Stimulated activated naive CD8-positive, alpha-beta T cell treated with anti-CD3 and anti-CD28 coated beads, Interleukin-15, Interleukin-2, amounts not matched to agents 100 U/mL and 50 U/mL, for 24 hours (primary cell): ENCODE data around the gene UBE2D2.

Experiments used
- ATAC-seq: fragments of 150-1000 bp; cut with Tn5 transposase; one replicate; pipeline ENCODE4 v1.10.0; 2021
- DNase-seq: peaks from one replicate; pipeline ENCODE4 v3.0.0; 2021

UBE2D2 gene

DNA sequence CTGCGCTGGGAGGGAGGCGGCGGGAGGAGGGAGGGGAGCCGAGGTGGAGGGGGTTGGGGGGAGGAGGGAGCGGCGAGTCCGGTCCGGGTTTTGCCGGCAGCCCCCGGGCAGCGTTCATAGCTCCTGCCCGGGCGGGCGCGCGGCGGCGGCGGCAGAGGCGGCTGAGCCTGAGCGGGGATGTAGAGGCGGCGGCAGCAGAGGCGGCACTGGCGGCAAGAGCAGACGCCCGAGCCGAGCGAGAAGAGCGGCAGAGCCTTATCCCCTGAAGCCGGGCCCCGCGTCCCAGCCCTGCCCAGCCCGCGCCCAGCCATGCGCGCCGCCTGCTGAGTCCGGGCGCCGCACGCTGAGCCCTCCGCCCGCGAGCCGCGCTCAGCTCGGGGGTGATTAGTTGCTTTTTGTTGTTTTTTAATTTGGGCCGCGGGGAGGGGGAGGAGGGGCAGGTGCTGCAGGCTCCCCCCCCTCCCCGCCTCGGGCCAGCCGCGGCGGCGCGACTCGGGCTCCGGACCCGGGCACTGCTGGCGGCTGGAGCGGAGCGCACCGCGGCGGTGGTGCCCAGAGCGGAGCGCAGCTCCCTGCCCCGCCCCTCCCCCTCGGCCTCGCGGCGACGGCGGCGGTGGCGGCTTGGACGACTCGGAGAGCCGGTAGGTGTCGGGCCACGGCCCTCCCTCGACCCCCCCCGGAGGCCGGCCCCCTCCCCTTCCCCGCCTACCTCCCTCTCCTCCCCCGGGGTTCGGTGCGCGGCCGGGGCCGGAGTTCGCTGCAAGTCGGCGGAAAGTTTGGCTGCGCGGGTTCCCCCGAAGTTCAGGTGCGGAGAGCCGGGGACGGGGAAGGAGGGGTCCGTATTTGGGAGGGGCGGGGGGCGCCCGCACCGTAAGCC, 87.3 kb downstream of the UBE2D2 start, which contains the start of gene CXXC5:
Gene CXXC5, plus strand, starts transcription at position 145 of the 877 bp plus-strand sequence. CDS start 32,175 bp downstream, outside the sequence.
- DNase-seq (peak; percentile 73), ATAC-seq (peak; percentile 24)

DNA sequence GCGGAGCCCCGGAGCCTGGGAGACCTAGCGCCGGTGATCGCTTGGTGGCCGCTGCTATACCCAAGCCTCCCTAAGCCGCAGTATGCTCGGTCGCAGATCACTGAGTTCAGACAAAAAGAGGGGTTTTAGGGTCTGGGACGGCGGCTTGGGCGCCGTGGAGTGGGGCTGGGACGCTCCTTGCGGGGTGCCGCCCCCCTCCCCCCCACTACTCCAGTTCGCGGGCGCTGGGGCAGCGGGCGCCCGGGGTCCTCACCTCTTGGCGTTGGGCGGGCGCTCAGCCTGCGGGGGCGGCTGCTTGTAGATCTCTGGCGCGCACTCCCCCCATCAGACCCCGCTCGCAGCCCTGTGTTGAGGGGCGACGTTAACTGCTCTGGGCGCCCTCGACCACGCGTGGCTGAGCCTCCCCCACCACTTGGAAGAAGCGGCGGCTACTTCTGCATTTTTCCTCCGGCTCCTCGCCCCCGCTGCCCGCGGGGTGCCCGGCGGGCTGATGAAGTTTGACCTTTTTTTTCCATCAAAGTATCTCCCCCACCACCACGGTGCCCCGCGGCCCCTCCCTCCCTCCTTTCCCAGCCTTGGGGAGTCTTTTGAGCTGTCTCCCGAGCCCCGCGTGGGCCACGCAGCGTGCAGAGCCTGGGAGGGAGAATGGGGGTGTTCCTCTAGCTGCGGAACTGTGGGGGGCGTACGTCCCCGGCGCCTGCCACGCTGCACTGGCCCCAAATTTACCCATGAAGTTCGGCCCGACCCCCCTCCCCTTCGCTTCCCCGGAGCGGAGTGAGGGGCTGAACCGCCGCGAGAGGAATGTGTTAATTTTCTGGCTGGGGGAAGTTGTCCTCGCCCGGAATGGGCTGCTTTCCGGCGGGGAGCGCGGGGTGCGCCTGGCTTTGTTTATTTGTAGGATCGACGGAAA, 88.2 kb downstream of the UBE2D2 start:
- ATAC-seq: peak; percentile 2
- no peak for DNase-seq

DNA sequence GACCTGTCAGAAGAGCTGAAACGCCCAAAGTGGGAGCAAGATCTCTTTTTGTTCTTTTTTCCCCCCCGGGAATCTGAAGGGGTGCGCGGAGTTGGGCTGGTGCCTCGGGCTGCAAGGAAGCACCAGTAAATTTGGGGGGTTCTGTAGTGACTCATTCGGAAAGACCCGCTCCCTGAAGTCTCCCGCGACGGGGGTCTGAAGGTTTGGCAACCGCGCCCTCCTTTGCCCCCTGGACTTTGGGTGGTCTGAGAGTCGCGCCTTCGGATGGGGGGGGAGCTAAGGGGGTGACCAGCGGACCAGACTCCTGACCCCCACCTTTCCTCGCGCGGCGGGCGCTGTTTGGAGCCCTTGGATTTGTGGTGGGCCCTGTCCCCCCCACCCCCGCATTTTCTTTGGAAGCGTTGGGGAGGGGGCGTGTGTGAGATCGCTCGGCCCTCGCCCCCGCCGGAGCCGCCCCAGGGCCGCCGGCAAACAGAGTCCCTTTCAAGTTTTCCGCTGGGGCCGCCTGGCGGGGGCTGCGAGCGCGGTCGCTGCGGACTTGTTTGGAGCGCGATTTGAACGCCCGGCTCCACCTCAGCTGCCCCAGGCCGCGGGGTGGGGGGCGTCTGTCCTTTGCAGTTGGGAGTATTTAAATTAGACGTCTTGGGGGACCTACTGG, 89.0 kb downstream of the UBE2D2 start:
- peak; percentile 61 for DNase-seq
- ATAC-seq: no peak

DNA sequence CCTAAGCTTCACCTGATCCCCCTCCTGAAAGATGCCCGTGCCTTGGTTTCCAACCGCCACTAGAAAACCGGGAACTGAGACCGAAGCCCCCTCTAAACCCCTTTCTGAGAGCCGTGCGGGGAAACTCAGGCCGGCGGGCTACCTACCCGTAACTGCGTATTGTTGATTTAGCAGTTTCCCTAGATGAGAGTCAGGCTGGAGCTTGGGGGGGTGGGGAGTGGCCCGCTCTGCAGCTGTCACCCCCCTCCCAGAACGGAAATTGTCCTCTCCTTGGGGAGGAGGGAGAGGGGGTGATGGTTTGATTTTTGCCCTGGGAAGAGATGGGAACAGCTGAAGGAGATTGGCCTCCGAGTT, 89.5 kb downstream of the UBE2D2 start:
- no peak for DNase-seq
- ATAC-seq: no peak

DNA sequence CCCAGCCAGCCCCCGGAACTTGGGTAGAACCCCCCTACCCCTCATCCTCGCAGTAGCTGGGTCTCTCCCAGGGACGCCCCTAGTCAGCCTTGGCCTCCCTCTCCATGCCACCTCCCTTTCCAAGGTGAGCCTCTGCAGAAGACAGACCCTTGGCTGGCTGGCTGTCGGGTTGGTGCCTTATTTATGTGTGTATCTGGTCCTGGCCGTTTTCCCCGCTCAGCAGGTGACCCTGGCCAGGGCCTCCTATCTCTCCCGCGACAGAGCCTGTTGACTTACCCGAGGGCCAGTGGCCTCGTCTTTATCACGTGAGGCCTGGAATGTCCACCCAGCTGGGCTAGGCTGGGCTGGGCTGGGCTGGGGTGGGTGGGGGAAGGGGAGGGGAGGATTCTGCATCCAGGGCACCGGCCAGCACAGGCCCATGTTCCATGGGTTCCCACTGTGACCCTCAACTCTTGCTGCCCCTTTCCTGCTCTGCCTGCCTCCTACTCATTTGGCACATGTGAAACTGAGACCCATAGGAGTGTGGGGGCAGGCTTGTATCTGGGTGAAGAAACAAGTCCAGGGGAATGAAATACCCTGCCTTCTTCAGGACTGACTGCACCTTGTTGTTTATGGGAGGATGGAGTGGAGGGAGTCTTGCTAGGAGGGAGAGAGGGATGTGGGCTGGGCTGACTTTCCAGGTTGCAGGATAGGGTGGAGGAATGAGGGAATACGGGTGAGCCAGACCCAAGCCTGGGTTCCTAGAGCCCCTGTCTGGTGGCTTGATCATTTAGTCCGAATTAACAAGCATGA, 90.1 kb downstream of the UBE2D2 start:
- DNase-seq (no peak), ATAC-seq (no peak)

DNA sequence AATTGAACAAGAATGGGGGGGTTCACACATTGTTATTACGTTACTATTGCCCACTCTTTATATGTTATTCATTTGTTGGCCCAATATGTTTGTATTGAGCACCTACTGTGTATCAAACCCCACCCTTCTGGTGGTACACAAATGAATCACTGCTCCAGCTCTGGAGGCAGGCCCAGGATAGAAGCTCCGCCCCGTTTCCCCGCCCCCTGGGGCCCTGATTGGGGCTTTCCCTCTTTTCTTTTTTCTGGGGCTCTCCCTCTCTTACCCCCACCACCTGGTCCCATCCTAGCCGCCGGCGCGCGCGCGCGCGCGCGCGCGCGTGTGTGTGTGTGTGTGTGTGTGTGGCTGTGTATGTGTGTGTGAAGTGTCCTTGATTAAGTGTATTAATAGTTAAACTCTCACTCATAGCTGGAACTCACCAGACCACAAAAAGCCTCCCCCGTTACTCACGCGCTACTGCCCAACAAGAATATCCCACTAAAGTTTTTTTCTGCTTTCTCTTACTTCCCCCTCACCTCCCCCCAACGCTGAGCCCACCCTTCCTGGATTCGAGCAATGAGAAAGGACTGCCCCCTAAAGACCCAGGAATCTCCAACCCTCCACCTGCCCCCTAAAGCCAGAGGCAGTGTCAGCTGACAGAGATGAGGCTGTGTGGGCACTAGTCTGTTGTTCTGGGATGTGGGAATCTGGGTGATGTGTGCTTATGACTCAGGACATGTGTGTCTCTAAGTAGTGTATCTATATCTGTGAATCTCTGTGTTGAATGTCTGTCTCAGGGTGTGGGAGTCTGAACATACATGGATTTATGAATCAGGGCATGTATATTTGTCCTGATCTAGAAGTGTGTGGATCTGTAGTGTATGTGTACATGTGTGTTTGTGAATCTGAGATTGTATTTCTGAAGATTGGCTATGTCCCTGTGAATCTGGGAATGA, 91.0 kb downstream of the UBE2D2 start:
- DNase-seq (peak; percentile 82), ATAC-seq (peak; percentile 51)

DNA sequence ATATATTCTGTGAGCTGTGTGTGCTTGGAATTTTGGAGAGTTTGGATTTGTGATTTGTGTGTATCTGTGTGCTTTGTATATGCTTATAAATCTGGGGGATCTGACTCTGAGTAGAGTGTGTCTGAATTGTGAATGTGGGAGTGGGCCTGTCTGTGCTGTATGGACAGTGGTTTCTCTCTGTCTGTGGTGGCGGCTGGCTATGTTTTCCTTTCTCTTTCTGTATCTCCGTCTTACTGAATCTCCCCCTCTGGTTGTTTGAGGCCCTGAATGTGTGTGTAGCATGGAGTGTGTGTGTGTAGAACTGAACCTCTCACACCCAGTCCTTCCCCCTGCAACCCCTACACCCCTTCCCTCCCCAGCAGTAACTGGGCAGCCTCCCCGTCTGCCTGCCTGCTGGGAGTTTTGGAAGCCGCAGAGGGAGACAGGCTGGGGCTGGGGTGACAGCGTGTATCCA, 91.7 kb downstream of the UBE2D2 start:
- DNase-seq (no peak), ATAC-seq (peak; percentile 17)

DNA sequence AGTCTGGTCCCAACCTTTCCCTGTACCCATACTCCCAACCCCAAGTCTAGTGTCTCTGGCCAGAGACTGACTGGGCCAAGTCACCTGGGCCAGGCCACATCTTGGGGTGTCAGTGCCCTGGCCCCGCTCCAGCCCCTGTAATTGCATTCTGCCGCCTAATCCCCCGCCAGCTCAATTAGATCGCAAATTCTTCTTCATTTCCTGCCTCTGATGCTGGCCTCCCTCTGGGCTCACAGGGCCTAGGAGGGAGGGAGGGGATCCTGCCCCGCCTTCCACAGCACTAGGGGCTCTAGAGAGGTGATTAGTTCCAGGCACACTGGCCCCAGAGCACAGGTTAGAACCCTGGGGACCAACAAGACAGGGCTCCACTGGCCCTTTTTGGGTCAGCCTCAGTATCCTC, 92.5 kb downstream of the UBE2D2 start:
- no peak for ATAC-seq
- DNase-seq: no peak

DNA sequence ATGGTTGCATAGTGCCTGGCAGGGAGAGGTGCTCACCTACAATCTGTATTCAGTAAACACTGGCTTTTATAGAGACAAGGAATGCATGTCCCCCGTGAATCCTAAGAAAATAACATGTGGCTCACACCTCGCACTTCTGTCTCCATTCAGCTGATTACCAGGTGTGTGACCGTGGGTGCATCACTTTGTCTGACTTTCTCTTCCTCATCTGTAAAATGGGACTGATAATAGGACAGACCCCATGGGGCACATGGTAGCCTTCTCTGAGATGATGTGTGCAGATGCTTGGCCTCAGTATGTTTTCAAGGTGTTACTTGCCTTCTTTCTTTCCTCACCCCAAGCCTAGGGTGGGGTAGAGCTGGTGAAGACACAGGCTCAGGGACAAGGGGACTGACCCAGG, 93.3 kb downstream of the UBE2D2 start:
- ATAC-seq (no peak), DNase-seq (no peak)

DNA sequence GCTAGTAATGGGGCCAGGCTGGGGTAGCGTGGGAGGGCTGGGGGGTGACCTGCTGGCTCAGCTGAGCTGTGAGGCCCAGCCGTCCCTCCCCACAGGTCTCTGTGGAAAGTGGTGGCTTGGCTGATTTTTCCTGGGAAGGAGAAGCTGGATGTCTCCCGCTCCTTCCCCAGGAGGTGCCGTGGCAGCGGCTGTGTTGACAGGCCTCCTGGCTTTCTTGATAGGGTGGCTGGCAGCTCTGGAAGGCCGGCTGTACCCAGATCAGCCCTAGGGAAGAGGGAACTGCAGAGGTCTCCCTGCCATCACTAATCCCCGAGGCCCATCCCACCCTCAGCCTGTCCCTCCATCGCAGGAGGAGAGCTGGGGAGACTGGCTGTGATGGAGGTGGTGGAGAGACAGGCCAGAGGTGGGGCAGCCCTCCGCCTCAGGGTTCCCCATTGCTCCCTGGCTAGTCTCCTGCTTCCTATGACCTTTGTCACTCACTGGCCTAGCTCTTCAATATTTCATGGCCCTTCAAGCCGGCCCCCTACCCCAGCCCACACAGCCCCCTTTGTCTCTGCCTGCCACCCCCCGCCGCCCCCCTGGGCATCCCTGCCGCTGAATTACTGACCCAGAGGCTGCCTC, 93.8 kb downstream of the UBE2D2 start:
- ATAC-seq: no peak
- no peak for DNase-seq

DNA sequence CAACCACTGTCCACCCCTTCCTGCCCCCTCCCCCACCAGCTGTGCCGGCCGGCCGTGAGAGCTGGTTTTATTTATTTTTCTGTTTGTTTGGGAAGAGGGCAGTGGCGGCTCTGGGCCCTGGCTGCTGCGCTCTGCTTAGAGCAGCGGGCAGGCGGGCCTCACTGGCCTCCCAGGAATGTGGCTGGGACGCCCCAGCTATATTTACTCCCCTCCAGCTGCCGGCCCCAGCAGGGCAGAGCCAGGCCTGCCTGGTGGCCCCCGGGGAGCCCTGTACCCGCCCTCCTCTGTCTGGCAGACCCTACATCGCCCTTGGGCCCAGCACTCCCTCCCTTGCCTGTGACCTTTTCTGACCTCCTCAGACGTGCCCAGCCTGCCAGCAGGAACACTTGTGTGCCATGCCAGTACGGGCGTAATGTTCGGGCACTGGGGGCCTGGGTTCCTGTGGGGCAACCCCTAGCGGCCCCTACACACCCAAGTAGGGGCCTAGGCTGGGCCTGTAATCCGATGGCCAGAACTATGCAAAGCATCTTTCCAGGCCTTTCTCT, 94.7 kb downstream of the UBE2D2 start:
- DNase-seq (no peak), ATAC-seq (no peak)

DNA sequence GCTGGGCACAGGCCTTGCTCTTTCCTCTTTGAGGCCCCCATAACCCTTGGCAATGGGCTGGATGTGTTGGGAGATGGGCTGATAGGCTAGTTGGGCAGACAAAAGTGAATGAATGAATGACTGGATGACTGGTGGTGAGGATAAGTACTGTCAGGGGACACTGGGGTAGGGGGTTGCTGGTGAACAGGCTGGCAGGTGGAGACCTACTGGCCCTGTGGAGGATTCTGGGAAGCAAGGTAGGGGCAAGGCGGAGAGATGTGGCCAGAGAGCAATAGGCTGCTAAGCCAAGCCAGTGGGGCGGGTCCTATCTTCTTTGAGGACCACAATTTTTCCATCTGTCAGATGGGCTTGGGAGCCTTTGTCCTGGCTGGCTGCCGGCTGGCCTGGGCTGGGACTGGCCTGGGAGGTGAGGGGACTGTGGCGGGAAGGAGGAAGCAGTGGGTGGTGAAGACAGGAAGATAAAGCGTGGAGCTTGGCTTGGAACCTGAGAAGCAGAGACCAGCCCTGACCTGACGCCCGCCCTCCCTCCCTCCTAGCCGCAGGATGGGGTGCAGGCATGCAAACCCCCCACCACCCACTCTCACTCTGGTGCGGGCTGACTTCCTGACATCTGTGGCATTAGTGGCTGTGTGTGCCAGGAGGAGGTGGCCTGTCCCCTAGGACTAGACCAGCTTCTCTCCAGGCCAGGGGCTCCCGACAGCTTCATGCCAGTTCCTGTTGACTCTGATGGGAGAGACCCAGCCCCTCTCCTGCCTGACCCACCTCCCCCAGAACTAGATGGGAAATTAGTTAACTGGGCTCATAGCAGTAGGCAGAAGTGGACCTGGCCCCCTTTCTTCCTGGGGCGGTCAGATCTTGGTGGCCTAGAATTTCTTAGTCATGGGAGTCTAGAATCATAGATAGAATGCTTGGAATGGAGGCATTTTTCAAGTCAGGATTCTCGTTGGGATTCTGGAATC, 96.5 kb downstream of the UBE2D2 start:
- no peak for DNase-seq
- ATAC-seq: no peak

DNA sequence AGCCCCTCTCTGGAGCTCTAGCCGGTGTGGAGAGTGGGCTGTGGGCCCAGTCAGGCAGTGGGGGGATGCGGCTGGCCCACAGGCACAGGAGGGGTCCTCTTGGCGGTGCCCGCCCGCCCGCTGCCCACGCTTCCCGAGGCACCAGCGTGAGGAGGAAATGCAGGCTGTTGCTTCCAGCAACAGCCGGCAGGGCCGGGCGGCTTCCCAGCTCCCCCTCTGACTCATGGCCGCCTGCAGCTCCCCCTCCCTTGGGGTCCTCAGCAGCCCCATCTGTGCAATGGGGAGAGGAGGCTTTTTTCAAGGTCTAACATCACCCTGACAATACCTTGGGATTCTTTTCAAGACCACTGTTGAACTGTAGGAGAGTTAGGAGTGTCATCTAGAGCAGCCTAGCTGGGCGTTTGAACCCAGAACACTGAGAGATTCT, 97.4 kb downstream of the UBE2D2 start:
- ATAC-seq (no peak), DNase-seq (no peak)

DNA sequence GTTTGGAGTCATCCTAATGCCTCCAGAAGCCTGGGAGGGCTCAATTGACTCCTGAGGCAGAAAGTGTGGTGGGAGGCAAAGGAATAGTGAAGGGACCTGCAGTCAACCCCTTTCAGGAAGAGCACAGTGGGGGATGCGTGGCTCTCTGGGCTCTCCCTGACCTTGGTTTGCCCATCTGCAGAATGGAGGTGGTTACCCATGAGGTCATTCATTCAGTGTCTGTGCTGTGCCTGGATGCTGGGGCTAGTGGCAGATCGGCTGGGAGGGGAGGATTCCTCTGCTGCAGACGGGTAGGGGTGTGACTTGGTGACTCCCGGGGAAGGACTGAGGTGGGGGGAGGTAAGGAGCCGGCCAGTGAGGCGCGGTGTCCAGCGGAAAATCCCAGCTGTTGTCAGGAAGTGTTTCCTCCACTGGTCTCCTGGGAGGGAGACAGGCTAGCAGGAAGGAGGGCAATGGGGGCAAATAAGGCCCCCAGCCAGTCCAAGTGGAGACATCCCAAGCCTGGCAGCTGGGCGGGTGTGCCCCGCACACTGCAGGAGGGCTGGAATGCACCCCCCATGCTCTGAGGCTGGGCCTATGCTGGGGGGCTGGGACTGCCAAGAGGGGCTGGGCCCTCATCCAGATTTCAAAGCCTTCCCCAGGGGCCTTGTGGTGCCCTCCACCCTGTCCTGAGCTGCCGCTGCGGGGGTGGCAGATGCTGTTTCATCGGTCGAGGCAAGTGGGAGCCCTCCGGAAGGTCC, 98.0 kb downstream of the UBE2D2 start:
- peak; percentile 21 for ATAC-seq

DNA sequence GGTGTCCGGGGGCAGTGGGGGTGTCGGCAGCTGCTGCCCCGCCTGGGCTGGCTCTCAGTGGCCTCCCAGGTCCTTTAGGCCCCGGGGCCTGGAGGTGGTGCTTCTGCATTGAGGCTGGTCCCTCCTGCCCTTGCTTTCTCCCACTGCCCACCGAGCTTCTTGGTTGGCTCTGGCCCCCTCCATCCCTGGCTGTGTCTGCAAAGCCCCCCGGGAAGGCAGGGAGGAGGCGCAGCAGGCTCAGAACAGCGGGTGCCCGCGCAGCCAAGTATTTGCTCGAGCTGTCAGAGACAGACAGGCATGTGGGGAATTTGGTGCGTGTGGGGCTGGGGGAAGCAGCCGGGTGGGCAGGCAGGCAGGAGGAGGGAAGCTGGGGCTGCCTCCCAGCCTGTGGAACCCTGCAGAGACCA, 98.6 kb downstream of the UBE2D2 start:
- no peak for DNase-seq
- ATAC-seq: no peak

More for the DNA sequence above, 98.0 kb downstream of the UBE2D2 start:
- DNase-seq: no peak

DNA sequence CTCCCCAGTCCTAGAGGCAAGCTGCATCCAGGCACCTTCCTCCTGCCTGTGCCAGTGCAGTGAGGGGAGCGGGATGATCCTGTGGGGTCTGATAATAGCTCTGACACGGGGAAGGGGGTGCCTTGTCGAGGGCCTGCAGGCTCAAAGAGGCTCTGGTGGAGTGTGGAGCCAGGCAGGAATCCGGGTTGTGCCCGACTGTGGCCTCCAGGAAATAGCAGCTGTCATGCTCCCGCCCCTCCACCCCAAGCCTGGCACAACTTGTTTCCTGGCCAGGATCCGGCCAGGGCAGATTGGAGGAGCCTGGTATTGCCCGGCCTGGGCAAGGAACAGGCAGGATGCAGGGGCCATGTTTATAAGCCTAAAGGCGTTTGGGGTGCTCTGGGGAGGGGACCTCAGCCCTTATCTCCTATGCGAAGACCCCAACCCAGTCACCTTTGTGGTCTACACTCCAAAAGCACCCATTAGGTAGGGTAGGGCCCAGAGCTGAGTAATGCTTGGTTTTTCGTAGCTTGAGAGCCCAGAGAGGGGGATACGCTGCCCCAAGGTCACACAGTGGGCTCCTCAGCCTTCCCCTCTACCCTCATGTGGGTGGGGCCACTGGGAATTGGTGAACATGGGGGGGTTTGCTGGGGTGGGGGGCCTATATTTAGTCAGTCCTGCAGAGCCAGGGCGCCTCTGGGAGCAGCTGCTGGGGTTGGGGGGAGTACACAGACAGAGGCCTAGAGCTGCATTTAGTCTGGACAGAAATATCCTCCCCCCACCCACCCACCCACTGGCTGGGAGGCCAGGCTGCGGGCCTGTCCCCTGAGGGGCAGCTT, 99.2 kb downstream of the UBE2D2 start:
- DNase-seq: no peak

More for the DNA sequence above, 99.2 kb downstream of the UBE2D2 start:
- no peak for ATAC-seq
